GM18505 (cell line): ENCODE measurements around the gene HBZ.
"Not testable (repeated sequence)": the region's sequence is repeated elsewhere in the genome, so short reads cannot be mapped to it uniquely, and the experiment has no call there.

Source experiments
- ATAC-seq: cut with Tn5 transposase; IDR thresholded peaks from one replicate; pipeline ENCODE4 v1.9.1; 2021; ENCODE audit not compliant: unreplicated experiment
- POLR2A ChIP-seq: IDR thresholded peaks from 4 replicates; pipeline ENCODE4 v1.6.1; 2011; ENCODE audit warnings: borderline replicate concordance; ENCODE audit not compliant: insufficient read depth, insufficient read length; ENCODE audit errors: extremely low read depth

The HBZ gene

GRCh38 chr16:166375-167121 lies 14.1 kb downstream of the HBZ start:
- ATAC-seq, result no peak
- no peak for TF ChIP-seq POLR2A

DNA sequence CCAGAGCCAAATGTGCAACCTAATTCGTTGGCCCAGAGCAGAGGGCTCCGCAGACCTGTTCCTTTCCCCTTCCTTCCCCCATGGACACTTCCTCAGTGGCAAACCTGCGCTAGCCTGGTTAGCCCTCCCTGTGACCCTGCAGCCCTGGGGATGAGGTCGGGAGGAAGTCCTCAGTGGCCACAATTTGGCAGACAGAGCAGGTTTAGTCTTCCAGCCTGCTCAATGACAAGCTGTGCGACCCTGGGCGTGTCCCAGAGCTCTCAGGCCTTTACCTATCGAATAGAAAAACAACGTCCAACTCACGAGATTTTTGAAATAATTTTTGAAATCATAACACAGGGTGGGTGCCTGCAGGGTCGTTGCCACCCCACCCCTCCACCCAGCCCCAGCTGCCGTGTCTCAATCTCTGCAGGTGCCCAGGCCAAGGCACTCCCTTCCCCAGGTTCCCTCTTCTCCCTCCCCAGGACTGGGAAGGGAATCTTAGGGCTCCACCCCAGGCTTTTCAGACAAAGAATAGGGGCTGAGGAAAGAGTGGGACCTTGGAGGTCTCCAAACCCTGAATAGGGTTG lies 14.8 kb downstream of the HBZ start:
- no peak for TF ChIP-seq POLR2A
- no peak for ATAC-seq

DNA sequence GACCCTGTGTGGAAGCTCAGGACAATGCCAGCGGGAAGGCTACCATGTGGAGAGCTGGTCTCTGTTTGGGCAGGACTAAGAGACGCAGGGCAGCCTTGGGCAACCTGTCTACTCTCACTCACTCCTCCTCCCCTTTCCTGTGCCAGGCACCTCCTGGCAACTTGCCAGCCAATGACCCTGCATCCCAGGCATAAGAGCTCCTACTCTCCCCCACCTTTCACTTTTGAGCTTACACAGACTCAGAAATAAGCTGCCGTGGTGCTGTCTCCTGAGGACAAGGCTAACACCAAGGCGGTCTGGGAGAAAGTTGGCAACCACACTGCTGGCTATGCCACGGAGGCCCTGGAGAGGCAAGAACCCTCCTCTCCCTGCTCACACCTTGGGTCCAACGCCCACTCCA lies 16.0 kb downstream of the HBZ start:
- no peak for TF ChIP-seq POLR2A

GRCh38 chr16:169014-169413 lies 16.6 kb downstream of the HBZ start:
- no peak for ATAC-seq
- no peak for TF ChIP-seq POLR2A

More for the DNA sequence above, 16.0 kb downstream of the HBZ start:
- no peak for ATAC-seq

GRCh38 chr16:170088-170507 lies 17.7 kb downstream of the HBZ start:
- ATAC-seq, result not testable (repeated sequence)

DNA sequence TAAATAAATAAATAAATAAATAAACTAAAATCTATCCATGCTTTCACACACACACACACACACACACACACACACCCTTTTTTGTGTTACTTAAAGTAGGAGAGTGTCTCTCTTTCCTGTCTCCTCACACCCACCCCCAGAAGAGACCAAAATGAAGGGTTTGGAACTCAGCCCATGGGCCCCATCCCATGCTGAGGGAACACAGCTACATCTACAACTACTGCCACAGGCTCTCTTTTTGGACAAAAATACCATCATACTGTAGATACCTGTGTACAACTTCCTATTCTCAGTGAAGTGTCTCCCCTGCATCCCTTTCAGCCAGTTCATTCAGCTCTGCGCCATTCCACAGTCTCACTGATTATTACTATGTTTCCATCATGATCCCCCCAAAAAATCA lies 18.3 kb downstream of the HBZ start:
- no peak for TF ChIP-seq POLR2A
- no peak for ATAC-seq

- not testable (repeated sequence) for ATAC-seq
Observed at GRCh38 chr16:172374-172941, 20.0 kb downstream of the HBZ start, which contains the start of gene HBA2. HBA2 (plus strand) TSS chr16:172876; CDS start chr16:172913, 37 bp downstream.

- ATAC-seq, result not testable (repeated sequence)
Observed at GRCh38 chr16:173211-173854, 20.9 kb downstream of the HBZ start.

- not testable (repeated sequence) for ATAC-seq
Observed at GRCh38 chr16:173928-174769, 21.7 kb downstream of the HBZ start.

DNA sequence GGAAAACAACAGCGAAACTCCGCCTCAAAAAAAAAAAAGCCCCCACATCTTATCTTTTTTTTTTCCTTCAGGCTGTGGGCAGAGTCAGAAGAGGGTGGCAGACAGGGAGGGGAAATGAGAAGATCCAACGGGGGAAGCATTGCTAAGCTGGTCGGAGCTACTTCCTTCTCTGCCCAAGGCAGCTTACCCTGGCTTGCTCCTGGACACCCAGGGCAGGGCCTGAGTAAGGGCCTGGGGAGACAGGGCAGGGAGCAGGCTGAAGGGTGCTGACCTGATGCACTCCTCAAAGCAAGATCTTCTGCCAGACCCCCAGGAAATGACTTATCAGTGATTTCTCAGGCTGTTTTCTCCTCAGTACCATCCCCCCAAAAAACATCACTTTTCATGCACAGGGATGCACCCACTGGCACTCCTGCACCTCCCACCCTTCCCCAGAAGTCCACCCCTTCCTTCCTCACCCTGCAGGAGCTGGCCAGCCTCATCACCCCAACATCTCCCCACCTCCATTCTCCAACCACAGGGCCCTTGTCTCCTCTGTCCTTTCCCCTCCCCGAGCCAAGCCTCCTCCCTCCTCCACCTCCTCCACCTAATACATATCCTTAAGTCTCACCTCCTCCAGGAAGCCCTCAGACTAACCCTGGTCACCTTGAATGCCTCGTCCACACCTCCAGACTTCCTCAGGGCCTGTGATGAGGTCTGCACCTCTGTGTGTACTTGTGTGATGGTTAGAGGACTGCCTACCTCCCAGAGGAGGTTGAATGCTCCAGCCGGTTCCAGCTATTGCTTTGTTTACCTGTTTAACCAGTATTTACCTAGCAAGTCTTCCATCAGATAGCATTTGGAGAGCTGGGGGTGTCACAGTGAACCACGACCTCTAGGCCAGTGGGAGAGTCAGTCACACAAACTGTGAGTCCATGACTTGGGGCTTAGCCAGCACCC lies 22.8 kb downstream of the HBZ start:
- no peak for TF ChIP-seq POLR2A
- no peak for ATAC-seq

DNA sequence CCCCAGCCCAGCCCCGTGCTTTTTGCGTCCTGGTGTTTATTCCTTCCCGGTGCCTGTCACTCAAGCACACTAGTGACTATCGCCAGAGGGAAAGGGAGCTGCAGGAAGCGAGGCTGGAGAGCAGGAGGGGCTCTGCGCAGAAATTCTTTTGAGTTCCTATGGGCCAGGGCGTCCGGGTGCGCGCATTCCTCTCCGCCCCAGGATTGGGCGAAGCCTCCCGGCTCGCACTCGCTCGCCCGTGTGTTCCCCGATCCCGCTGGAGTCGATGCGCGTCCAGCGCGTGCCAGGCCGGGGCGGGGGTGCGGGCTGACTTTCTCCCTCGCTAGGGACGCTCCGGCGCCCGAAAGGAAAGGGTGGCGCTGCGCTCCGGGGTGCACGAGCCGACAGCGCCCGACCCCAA lies 23.6 kb downstream of the HBZ start:
- not testable (repeated sequence) for ATAC-seq

GRCh38 chr16:176477-177382 lies 24.3 kb downstream of the HBZ start, which contains the start of gene HBA1:
HBA1 (plus strand) TSS chr16:176680; CDS start chr16:176717, 37 bp downstream.
- not testable (repeated sequence) for ATAC-seq
